NCI-H146 treated with DMSO at 0.1 percent for 48 hours (cell line): ENCODE data around the gene STXBP5.

ENCODE experiments used
- DNase-seq: peaks from one replicate; lab custom pipeline; 2025; ENCODE audit not compliant: unreplicated experiment; lab: John Stamatoyannopoulos, UW

The STXBP5 gene

DNA sequence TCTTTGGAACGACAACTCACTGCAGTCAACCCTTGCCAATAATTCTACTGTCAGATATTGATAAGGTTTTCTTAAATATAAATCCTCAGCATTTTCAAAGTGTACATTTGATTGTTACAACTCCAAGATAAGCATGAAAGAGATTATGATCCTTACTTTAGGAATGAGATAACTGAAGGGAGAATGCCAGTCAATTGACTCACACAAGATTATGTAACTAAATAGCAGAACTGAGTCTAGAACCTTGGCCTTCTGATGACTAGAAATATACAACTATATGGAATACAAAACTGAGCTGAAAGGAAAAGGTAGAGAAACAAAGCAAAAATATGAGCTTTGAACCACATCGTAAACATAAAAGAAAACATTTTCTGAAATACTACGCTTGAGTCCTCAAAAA, 26.9 kb upstream of the STXBP5 start:
- DNase-seq, result no peak

GRCh38 chr6:147178355-147178754, 25.9 kb upstream of the STXBP5 start:
- no peak for DNase-seq

GRCh38 chr6:147179809-147180208, 24.4 kb upstream of the STXBP5 start:
- DNase-seq, result no peak

- no peak for DNase-seq
Measured at GRCh38 chr6:147180926-147181325, 23.3 kb upstream of the STXBP5 start.

- DNase-seq, result no peak
Measured at GRCh38 chr6:147184379-147184778, 19.8 kb upstream of the STXBP5 start.

DNA sequence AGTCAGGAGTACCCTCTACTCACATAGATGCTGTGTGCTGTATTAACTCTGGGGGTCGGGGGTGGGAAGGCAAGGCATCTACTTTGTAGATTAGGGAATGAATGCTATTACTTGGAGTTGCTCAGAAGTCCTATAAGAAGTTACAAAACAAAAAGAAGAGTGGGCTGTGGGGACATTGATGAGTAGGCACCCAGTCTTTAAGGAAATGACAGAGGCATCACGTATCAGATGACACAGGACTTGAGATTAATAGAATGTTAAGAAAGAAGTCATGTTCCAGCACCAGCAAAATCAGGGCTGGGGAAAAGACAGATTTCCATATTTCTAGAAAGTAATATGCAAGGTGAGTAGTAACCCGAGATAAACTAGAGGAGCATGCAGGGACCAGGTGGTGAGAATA, 19.0 kb upstream of the STXBP5 start:
- DNase-seq, result no peak

- DNase-seq, result no peak
Measured at GRCh38 chr6:147190556-147190955, 13.7 kb upstream of the STXBP5 start.

- DNase-seq, result no peak
Measured at GRCh38 chr6:147192278-147192911, 11.8 kb upstream of the STXBP5 start.

DNA sequence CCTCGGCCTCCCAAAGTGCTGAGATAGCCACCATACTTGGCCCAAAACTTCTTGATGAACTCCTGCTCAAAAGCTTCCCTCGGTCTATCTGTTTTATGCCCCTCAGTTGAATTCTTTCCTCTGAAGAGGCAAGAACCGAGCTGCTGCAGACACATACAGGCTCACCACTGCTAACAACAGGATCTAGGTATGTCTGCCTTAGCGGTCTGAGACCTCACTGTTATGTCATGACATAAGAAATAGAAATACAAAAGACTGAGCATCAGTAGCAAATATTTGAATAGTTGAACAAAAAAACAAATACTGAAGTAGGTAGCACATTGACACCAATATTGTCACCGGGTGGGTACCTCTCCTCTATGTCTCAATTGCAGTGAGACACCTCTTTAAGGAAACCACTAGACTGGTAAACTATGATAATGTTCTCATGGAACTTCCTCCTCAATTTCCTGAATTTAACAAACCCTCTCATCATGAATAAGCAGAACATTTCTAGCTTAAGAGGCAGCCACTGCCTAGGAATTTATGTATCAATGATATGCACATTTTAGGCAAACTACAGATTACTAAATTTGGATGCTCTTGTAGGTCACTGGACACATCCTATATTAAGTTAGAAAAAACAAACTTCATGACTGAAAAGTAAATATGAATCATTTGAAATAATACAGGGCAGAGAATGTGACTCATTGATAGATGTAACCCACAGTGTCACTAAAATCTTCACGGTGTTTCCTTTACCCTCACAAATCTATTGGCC, 9.4 kb upstream of the STXBP5 start:
- no peak for DNase-seq

DNA sequence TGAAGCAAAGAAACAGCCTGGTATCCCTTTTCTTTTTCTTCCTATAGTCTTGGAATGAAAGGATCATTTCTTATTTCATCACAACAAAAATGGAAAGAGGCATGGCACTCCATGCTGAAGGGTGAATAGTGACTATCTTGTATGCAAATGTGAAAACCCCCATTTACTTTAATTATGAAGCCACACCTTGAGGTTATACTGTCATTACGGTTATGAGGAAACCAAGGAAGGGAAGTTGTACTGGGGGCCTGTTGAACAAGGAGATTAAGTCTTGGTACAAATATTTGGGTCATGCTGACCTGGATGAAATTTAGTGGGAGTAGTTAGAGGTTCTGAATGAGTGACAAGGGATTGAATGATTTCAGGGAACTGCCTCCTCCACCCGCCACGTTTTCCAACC, 8.7 kb upstream of the STXBP5 start:
- DNase-seq, result no peak

DNA sequence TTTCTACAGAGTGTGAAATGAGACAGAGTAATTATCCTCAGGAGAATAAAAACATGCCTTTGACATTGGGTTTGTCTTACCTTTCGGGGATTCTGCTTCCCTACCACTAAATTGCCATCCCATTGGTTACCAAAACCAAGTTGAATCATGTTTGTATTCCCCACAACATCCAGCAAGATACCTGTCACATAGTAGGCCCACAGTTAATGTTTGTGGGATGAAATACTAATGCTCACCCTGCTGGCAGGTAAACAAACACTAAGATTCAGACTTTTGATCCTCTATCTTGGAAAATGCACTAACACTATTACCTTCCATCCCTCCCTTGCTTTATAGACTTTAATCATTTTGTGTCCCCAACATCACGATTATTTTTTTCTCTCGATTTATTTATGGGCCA, 8.2 kb upstream of the STXBP5 start:
- no peak for DNase-seq

DNA sequence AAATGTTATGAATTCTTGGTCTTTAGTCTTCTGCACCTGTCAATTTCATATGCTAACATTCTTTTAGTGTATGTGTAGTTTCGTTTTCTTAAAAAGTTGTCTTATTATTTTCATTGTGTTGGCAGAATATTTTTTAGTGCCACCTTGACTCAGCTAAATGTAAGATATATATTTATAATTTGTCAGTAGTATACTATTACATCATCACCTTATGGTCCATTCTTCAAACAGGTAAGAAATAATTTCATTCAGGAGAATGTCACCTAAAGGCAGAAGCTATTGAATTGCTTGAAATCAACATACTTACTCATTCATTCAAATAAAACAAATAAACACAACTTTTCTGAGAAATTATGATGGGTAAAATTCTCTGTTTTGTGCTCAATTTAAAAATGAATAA, 3.5 kb upstream of the STXBP5 start:
- DNase-seq, result no peak

- DNase-seq, result peak; percentile 90
Measured at GRCh38 chr6:147201885-147202515, 2.2 kb upstream of the STXBP5 start.

GRCh38 chr6:147202516-147203310, 1.5 kb upstream of the STXBP5 start:
- DNase-seq, result peak; percentile 99

DNA sequence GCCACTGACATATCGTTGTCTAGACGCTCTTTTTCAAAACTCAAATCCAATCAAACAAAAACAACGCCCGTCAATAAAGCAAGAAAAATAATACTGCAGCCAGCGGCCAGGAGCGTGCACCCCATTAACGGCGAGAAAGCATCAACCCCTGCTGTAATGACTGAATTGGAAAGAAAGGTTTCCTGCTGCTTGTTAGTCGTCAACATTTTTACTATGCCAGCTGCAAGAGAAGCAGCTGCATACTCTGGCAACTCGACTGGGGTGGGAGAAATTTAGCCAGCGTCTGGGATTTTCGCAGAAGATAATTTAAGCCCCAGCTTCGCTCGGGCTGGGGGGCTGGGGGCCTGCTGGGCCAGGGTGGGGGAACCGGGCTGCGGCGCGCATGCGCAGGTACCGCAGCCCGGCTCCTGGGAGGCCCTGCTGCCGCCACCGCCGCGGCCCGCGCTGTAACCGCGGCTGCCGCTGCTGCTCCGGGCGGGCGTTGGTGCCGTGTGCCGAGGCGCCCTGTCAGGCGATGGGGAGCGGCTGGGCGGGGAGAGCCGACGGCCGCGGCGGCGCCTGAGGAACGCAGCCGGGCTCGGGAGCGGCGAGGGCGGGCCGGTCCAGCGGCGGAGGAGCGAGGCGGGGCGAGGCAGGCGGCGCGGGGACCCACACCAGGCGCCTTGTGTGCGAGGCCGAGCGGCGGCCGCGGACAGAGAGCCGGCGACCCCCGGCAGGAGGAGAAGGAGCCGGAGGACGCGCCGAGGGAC, 732 bp upstream of the STXBP5 start:
- peak; percentile 86 for DNase-seq

DNA sequence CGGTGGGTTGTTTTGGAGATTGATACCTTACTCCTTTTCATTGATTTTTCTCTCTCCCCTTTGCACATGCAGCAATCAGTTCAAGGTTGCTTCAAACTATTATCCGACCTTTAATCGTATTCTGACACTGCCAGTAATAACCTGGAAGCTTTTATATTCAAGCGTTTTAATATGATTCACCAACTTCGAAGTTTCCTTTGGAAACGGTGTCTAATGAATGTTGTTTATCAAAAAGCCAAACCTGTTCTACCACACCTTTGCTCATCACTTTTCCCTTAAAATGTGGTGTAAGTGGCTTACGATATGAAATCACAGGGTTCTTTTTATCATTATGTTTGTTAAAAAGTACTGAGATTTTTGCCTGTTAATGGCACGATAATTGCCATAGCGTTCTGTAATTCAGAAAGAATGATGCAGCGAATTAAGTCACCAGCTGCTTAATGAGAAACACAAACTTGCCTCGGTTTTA, 660 bp downstream of the STXBP5 start:
- DNase-seq, result peak; percentile 66

DNA sequence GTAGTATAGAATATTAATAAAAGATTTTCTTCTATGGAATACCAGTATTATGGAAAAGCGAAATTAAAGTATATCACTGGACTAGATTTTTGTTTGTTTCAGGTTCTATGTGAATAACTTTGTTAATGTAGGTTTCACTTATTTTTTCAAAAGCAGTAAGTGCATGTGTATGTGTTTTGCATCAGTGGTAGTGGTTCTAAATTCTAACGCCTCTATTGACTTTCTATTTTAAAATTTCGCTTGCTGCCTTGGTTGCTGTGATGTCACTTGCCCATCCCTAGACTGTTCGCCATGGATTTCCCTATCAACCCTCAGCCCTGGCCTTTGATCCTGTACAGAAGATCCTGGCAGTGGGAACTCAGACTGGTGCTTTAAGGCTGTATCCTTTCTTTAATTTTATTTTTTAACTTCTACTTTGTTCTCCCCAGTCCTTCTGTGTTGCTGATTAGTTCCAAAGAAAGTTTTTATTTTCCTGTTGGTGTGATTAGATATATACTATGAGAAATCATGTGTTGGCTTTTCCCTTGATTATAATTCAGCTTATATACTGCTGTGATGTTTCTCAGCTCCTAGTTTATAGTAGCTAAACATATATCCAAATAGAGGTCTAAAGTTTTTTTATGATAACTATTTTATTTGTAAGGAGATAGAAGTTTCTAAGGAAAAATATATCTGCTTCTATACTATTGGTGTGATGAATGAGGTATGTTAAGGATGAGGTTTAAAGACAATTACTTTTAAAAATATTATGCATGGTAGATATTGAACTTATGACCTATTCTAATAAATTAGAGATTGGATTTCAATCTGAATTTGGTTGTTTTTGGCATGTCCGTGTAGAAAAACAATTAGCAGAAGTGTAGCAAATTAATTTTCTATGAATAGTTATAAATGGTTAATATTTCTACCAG, 1.7 kb downstream of the STXBP5 start:
- peak; percentile 29 for DNase-seq

- no peak for DNase-seq
Measured at GRCh38 chr6:147207351-147207750, 3.1 kb downstream of the STXBP5 start.

DNA sequence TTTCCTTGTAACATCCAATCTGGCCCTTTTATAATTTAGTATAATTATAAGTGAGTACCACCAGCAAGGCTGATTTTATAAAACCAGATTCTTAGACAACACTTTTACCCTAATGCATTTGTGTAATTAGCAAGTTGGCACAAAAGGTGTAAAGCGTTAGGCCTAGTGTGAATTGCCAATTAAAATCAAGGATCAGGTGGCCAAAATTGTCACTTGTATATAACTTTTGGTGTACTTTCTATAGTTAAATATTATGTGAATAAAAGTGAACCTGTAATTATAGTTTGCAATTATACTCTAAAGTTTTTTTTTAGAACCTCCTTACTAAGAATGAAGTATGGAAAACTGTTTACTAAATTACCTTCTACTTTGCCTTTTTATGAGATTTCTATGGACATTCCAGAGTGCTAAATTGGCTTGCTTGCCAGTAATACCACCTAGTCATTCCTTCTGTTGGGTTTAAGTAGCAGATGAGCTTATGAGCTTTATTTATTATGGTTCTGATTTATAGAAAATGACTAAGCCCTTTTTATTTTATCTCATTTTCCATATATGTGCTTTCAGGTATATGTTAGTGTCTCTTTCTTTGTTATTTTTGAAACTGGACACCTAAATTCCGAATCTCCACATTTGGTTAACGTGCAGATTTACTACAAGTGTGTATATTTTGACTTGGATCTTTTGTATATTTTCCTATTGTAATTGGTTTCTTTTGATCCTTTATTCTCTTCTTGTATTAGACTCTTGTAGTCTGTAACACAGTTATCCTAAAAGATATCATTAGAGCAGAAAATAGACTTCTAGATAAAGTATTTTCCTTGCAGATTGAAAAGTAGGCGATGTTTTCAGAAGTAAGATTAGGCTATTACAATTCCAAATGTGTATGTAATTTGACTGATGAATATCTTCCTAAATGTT, 3.9 kb downstream of the STXBP5 start:
- no peak for DNase-seq
